ENCODE data around the gene MOCS2.

DNA sequence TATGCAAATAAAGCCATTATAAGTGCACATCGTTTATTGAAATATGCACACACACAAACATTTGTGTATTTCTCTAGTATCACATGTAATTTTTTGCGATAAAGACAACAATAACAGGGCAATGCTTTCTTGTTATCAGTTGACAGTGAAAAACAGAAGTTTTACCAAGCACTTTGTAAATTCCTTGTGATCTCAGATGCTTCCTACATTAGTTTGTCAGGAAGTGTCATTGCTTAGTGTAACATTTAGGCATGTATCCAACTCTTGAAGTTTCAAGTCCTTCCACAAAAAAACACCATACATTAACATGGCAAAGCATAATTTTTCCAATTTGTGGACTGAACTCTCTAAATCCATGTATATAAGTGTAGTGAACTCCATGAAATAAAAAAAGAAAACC, 46.4 kb downstream of the MOCS2 start:
- TF ChIP-seq, protein P1, sequence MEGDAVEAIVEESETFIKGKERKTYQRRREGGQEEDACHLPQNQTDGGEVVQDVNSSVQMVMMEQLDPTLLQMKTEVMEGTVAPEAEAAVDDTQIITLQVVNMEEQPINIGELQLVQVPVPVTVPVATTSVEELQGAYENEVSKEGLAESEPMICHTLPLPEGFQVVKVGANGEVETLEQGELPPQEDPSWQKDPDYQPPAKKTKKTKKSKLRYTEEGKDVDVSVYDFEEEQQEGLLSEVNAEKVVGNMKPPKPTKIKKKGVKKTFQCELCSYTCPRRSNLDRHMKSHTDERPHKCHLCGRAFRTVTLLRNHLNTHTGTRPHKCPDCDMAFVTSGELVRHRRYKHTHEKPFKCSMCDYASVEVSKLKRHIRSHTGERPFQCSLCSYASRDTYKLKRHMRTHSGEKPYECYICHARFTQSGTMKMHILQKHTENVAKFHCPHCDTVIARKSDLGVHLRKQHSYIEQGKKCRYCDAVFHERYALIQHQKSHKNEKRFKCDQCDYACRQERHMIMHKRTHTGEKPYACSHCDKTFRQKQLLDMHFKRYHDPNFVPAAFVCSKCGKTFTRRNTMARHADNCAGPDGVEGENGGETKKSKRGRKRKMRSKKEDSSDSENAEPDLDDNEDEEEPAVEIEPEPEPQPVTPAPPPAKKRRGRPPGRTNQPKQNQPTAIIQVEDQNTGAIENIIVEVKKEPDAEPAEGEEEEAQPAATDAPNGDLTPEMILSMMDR (IDR thresholded peaks at IDR 0.05), result no peak
- TF ChIP-seq POLR2AphosphoS5 (IDR thresholded peaks at IDR 0.05), result no peak
- no peak for TF ChIP-seq POLR2A (IDR thresholded peaks at IDR 0.05)
